NCI-H1694 treated with DMSO at 0.1 percent for 48 hours (cell line): ENCODE data around the gene CNBD2.
"Not testable (repeated sequence)": the region's sequence is repeated elsewhere in the genome, so short reads cannot be mapped to it uniquely, and the experiment has no call there.

Source experiments
- DNase-seq: peaks from one replicate; lab custom pipeline; 2025; lab: John Stamatoyannopoulos, UW

The CNBD2 gene

DNA sequence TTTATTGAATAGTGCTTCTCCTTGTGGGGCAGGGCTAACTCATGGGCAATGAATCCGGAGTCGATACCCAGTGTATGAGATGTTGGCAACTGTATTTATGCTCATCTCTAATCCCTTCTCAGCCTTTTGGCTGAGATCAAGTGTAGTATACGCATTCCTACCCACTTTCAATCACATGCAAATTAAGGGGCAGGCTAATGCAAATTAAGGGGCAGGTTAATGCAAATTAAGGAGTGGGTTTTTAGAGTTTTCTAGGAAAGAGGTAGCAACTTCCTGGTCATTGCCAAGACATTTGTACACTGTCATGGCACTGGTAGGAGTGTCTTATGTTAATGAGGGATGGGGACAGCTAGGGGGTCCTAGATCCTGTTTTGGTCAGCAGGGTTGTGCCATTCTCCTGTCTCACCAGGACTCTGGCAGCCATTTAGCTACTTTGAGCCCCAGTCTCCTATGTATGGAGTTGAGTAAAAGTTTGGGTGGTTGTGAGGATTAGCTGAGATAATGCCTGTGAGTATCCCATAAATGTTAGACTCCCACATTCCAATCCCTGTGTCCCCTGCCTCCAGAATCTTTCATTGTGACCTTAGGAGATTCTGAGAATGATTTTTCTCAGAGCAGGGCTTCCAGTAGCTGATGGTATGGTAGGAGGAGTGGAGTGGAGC lies at the start of gene CNBD2:
Gene CNBD2, plus strand, starts transcription at position 612 of the 662 bp plus-strand sequence. CDS start 173 bp downstream, outside the sequence.
- DNase-seq, result no peak

DNA sequence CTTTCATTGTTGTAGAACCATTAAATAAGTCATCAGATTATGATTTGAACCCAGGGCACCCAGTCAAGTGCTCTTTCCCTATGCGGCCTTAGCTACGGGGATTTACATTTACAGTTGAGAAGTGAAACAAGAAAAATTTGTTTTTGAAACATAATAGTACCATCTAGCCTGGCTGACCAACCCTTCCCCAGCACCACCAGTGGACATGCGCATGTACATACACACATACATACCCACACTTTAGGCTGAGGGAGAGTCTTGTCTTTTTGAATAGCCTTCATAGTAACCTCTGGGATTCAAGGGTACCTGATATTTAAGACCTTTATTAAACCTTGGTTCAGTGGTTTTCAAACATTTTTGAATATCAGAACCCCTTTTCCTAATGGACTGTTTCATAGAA lies 47.9 kb upstream of the CNBD2 start:
- DNase-seq, result no peak

DNA sequence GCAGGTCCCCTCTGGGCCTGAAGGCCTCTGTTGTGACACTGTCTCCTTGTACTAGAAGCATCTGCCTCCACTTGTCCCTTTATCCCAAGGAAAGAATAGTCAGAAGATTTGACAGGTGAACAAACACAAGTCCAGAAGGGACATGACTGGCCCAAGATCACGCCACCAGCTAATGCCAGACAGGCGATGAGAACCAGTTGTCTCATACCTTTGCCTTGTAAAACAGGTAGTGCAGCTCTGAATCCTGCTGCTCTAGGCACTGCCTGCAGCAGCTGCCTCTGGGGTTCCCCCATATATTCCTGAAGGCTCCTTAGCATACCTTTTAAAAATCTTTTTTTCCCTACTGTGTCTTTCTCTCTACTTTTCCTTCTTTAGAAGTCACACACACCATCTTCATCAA lies 39.1 kb upstream of the CNBD2 start:
- DNase-seq, result no peak

DNA sequence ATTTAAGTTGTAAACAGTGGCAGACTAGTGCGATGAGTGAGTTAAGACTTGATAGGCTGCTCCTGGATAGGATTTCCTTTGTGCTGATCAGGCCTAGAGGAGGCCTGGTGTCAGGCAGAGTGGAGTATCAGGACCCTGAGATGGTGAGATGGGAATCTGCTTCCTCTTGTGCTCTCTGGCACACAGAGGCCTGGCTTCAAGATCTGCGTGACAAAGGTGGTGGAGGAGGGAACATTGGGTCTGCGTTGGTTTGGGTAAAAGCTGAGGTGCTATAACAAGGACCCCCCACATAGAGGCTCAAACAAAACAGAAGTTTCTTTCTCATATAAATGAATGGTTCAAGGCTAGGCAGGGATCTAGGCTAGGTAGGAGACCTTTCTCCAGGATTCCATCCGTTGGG lies 34.3 kb upstream of the CNBD2 start:
- no peak for DNase-seq

DNA sequence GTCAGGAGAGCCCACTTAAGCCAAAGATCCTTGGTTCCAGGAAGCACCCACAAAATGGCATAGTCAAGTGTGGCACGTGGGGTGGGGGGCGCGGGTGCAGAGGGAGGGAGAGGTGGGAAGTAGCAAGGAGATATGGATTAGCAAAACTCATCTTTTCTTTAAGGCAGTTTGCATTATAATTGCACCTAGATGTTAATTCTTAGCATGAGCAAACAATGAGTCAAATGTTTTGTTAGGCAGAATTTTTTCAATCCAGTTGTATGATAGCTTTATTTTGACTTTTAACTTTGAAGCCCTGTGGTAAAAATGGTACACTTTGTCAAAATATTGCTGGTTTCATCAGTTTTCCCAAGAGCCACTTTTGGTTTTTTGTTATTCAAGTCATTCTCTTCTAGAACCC lies 29.1 kb upstream of the CNBD2 start:
- no peak for DNase-seq

DNA sequence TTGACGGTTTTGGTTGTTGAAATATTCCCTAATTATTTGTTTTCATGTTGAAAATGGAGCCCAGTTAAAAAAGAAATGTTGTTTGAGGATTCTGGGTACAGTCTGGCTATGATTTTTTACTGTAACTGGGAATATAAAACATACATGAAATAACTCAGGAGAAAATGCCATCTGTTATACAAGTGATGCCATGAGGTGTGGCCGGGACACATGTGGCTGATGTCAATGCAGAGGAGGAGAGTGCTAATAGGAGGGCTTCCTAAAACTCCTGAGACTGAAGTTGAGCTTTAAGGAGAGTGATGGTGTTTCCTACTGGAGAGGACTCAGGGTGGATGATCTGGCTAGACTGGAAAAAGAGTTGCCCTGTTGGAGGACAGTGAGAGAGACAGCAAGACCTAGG lies 26.8 kb upstream of the CNBD2 start:
- DNase-seq, result no peak

DNA sequence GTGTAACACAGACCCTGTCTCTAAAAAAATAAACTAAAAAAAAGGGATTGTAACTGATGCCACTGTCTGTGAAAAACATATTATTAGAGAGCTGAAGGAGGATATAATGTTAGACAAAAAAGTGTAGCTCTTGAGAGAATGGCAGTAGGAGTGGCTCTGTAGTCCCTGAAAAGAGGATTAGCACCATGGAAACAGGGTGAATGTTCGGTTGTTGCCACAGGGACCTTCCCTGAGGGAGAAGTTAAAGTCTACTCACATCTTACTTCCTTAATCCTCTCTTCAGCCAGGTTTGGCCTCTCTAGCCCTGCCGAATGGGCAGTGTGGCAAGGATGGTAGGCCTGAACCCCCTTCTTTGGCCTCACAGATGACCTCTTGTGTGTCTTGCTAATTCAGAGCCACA lies 26.1 kb upstream of the CNBD2 start:
- no peak for DNase-seq

DNA sequence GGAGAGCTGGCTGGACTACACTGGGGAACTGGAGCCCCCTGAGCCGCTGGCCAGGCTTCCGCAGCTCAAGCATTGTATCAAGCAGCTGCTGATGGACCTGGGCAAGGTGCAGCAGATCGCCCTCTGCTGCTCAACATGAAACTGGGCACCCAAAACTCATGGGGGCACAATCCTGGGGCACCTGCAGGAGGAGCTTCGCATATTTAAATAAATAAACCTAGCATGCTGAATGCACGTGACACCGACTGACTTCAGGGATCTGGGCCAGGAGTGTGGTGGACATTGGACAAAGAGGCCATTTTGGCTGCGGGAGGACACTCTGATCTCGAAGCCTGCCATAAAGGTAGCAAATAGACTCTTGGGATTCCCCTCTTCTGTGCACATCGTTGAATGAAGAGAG lies 20.9 kb upstream of the CNBD2 start:
- DNase-seq, result peak; percentile 16

DNA sequence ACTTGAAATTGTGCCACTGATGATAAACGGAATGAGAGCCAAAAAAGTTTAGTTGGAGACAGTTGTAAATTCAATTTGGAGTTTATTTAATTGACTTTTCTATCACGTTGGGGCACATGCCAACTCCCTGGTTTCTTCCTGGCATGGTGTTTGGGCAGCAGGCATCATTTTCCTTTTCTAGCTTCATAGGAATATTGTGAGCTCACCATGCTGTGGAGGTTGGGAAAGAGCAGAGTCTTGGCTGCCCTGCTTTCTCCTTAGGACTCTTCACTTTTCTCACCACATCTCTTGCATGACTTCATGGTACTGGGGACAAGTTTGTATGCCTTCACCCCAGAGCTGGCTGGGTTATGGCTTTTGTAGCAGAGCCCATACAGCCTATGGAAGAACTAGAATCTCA lies 20.5 kb upstream of the CNBD2 start:
- DNase-seq, result no peak

DNA sequence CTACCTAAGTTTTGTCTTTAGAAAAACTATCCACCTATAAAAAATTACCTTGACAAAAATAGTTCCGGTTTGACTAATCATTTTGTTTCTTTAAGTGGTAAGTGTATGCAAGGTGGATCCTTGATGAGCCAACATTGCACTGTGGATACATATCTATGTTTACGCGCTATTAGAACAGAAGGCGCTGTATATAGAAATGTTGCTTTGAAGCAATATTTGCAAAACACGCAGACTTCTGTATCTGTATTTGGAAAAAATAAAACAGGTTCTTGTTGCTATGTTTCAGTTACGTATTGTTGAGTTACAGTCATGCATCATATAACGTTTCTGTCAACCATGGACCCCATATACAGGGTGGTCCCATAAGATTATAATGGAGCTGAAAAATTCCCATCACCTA lies 18.3 kb upstream of the CNBD2 start:
- no peak for DNase-seq

DNA sequence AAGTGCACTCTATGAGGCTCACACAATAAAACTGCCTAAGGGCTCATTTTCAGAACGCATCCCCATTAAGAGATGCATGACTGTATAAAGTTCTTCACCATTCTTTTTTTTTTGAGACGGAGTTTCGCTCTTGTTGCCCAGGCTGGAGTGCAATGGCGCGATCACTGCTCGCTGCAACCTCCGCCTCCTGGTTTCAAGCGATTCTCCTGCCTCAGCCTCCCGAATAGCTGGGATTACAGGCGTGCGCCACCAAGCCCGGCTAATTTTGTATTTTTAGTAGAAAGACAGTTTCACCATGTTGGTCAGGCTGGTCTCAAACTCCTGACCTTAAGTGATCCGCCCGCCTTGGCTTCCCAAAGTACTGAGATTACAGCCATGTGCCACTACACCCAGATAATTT lies 16.3 kb upstream of the CNBD2 start:
- DNase-seq, result not testable (repeated sequence)

DNA sequence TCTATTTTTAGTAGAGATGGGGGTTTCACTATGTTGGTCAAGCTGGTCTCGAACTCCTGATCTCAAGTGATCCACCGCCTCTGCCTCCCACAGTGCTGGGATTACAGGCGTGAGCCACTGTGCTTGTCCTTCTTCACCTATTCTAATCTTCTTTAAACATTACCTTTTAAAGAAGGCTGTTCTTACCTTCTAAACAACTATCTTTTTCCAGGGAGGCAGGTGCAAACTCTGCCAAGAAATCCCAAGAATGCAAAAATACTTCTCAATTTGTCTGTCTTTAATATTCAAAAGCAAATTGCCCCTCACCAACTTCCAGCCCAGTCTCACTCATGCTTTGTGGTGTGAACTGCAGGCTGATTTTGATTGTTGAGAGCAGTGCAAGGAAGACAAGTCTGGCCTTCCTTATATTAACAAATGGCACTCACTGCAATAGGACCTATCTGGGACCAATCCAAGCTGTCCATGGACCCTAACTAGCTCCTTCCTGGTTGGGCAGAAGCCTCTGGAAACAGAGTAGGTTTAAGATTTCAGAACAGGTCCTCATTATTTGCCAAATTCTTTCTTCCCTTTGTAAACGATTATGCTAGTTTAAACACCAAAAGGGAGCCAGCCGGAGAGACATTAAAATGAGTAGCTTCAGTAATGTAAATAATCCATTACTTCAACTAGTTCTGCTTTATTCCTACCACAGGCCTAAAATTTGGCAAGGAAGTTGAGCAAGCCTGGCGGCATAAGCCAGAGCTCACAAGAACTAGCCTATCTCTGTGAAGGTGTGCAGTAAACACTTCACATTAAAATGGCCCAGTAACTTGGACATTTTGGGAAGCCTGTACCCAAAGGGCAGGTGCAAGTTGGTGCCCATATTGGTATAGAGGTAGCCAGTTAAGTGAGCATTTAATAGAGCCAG lies 15.7 kb upstream of the CNBD2 start:
- DNase-seq, result no peak

DNA sequence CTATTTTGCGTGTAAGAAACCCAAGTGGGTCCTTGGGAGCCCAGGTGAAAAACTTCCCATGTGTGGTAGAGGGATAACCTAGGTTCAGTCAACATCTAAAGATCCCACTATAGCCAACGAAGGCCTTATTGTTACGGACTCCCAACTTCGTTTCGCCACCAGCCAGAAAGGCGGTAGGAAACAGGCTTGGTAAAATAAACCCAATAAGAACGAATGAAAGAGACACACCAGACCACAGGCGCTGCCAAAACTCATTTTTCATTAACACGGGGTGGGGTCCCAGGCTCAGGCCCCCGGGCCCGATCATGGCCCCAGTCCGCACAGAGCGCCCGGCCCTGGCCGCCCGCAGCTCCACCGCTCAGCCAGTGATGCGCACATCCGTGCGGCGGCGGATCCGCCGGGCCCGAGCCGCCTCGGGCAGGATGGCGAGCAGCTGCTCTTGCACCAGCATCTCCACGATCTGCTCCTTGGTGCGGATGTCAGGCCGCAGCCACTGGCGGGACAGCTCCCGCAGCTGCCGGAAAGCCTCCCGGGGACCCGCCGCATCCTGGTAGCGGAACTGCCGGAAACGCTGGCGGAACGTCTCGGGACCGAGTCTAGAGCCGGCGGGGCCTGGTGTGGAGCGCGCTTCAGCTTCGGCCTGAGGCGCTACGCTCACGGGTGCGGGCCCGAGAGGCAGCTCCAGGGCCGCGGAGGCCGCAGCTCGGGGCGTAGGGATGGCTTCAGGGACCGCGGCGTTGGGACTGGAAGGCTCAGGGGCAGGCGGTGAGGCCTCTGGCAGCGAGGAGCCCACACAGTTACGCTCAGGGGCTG lies 14.8 kb upstream of the CNBD2 start:
- DNase-seq, result no peak

DNA sequence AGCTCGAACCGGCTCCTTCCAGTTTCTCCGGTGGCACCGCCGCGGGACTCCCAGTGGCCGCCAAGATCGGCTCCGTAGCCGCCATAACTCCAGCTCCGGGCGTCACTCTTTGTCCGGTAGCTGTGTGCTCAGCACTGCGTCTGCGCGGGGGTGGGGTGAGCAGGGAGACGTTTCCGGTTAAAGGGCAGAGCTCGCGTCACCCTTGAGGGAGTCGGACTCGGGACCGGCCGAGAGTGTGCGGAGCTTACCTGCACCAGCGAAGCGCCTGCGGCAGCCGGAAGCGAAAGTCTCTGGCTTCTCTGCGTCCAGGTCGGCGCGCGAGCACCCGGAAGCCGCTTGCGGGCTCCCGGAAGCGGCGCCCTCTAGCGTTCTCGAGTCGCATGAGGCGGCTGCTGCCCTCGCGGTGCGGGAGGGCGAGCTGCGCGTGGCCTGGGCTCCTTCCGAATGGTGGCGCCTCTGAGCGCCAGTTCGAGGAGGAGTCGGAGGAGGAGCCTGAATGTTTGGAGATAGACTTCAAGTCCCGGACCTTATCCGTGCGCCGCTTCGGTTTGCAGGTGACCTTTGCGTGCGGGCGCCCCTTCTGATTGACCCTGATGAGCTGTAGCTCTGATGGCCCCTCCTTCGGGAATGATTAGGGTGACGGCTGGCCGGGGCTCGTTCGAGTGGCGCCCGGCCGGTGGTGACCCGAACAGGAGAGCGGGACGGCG lies 14.0 kb upstream of the CNBD2 start, which contains the start of gene SCAND1:
Gene SCAND1, minus strand, starts transcription at position 303 of the 707 bp plus-strand sequence. Its CDS starts 218 bp downstream, at position 85.
- DNase-seq, result peak; percentile 91

DNA sequence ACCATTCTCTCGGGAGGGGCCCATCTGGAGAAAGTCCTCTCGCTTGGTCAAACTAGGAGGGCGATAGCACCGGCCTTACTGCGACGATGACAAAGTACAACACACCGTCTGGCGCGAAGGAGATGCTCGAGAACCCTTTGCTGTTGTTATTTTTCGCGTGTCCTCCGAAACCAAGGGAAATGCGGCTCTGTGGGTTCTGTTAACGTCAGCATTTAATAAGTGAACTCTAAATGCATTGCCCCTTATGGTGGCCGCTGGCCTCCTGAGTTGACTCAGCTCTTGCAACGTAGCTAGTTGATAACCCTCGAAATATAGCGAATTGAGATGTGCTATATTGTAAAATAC lies 13.5 kb upstream of the CNBD2 start:
- DNase-seq, result peak; percentile 14

DNA sequence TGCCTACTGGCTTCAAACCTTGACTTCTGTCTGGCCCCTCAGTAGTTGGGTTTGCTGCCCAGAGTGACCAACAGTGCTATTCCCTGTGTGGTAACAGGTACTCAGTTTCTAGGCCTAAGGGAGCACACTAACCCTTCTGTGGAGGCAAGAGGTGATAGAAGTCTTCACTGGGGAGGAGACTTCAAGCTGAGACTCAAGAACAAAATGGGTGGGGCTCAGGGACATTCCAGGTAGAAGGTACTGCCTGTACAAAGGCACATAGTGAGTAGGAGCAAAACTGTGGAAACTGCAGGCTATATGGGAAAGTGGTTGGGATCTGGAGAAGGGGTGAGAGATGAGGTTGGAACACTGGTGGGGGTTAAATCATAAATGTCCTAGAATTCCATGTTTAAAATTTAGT lies 11.8 kb upstream of the CNBD2 start:
- no peak for DNase-seq

DNA sequence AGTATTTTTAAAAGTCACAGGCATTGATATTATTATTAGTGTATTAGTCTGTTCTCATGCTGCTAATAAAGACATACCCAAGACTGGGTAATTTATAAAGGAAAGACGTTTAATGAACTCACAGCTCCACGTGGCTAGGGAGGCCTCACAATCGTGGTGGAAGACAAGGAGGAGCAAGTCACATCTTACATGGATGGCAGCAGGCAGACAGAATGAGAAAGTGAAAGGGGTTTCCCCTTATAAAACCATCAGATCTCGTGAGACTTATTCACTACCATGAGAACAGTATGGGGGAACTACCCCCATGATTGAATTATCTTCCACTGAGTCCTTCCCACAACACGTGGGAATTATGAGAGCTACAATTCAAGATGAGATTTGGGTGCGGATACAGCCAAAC lies 9.1 kb upstream of the CNBD2 start:
- not testable (repeated sequence) for DNase-seq

DNA sequence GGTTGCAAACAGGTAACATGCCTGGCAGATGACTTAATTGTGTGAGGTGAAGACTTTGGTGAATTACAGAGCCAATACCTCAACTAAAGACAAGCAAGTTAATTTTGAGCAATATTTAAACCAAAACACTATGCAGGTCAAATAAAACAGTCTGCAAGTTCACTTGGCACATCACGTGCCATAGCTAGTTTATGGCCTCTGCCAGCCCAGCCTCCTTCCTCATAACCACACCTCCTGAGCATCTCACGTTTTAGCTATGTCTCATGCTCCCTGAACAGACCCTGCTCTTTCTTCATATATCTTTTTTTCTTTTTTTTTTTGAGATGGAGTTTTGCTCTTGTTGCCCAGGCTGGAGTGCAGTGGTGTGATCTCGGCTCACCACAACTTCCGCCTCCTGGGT lies 4.5 kb upstream of the CNBD2 start:
- no peak for DNase-seq

DNA sequence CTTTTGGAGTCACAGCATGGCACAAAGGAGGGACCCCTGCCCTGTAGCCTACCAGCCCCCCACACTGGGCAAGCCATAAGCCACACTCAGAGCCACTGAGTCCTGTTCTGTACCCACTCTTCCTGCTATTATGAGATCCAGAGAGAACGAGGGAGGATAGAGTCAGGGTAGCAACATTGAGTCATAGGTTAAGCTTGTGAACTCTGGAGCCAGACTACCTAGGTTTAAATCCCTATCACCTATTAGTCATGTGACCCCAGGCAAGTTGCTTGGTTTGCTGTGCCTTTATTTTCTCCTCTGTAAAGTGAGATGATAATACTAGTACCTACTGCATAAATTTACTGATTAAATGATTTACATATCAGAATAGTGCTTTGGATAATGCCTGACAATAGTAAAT lies 540 bp downstream of the CNBD2 start:
- DNase-seq, result no peak

DNA sequence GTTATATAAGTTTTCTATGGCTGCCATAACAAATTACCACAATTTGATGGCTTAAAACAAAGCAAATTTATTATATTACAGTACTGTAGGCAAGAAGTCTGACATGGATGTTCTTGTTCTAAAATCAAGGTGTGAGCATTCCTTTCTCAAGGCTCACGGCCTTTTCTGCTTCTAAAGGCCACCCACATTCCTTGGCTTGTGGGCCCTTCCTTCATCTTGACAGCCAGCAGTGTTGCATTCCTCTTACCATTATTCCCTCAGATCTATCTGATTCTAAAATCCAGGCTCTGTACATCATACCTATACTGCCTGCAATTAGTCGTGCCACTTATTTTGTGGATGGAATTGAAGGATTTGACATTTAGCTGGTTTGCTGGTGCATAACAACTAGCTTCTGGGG lies 3.6 kb downstream of the CNBD2 start:
- no peak for DNase-seq

DNA sequence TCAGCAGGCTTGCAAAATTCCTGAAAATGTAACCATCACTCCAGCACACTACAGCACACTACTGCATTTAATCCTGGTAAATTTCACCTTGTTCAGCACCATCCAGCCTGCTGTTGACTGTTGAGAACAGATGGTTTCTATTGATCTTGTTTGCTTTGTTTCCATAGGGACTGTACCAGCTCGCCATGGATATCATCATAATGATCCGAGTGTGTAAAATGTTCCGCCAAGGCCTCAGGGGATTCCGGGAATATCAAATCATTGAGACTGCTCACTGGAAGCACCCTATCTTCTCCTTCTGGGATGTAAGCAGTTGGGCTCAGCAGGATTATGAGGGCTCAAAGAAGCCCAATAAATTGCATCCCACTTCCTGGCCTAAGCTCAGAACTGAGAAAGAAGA lies 4.1 kb downstream of the CNBD2 start:
- peak; percentile 92 for DNase-seq

DNA sequence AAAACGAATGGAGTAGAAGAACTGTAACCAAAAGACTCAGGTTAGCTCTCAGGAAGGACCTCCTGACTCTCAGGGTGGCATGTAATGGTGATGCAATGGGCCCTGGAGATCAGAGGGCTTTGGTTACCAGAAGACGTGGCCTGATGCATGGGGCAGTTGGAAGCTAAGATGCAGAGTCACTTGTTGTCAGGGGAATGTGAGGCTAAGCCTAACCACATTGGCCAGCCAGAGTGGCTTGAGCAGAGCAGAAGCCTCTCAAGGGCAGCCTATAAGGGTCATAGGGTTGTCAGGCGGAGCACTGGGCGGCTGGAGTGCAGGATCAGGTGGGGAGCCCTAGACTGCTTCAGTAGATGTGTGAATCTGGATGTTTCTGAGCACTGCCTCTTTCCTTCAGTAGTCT lies 5.9 kb downstream of the CNBD2 start:
- no peak for DNase-seq
